ENCODE data around the gene IFI30.

GRCh38 chr19:18203863-18204393 is 30.3 kb downstream of the IFI30 start, which contains the start of gene RAB3A:
- TF ChIP-seq CTCF (IDR thresholded peaks at IDR 0.05; ENCODE audit: low read depth, low read length, poor library complexity, severe bottlenecking) (no peak), EZH2phosphoT487 (IDR thresholded peaks at IDR 0.05; ENCODE audit: borderline replicate concordance, low read length) (no peak)
